ENCODE measurements around the gene NFKBIA.

GRCh38 chr14:35362450-35362849, 42.1 kb downstream of the NFKBIA start:
- no peak for TF ChIP-seq CTCF (IDR thresholded peaks at IDR 0.05)
- TF ChIP-seq POLR2A (IDR thresholded peaks at IDR 0.05): no peak

All from uterus (tissue), 2 donors.